ENCODE measurements around the gene FFAR1.

DNA sequence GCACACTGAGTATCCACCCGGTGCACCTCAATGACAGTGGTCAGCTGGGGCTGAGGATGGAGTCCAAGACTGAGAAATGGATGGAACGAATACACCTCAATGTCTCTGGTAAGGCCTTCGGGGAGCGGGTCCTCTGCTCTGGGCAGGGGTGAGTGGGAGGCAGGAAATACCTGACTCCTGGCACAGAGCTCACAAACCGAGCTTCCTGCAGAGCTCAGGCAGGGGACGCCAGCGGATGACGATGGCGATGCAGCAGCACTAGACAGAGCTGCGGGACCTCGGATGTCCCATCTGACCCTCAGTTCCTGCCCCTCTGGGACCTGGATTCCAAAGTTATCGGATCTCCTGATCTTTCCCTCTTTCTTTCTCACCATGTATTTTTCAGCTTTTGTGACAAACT, 14.9 kb upstream of the FFAR1 start:
- TF ChIP-seq, protein P1, sequence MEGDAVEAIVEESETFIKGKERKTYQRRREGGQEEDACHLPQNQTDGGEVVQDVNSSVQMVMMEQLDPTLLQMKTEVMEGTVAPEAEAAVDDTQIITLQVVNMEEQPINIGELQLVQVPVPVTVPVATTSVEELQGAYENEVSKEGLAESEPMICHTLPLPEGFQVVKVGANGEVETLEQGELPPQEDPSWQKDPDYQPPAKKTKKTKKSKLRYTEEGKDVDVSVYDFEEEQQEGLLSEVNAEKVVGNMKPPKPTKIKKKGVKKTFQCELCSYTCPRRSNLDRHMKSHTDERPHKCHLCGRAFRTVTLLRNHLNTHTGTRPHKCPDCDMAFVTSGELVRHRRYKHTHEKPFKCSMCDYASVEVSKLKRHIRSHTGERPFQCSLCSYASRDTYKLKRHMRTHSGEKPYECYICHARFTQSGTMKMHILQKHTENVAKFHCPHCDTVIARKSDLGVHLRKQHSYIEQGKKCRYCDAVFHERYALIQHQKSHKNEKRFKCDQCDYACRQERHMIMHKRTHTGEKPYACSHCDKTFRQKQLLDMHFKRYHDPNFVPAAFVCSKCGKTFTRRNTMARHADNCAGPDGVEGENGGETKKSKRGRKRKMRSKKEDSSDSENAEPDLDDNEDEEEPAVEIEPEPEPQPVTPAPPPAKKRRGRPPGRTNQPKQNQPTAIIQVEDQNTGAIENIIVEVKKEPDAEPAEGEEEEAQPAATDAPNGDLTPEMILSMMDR (IDR thresholded peaks at IDR 0.05): no peak
- no peak for TF ChIP-seq POLR2A (IDR thresholded peaks at IDR 0.05)
- no peak for TF ChIP-seq POLR2AphosphoS5 (IDR thresholded peaks at IDR 0.05)

Measured in transverse colon (tissue), 4 donors.